IMR-90 (cell line): ENCODE results near the gene PCDHB1. TPM values are rescaled to one million over a fixed set of nuclear protein-coding genes. Genes with fewer than 3 reads are reported as not detected.

Experiments used
- ATAC-seq: fragments of 200-7000 bp; cut with Tn5 transposase; 2 replicates; pipeline ENCODE4 v1.9.1; 2020; ENCODE audit warnings: low read depth, mild to moderate bottlenecking, moderate library complexity
- BruUV-seq: library from RNA; stranded (reverse); fragments of 400-500 nt; replicated peaks from 2 replicates; lab custom pipeline; 2021; lab: Mats Ljungman, UMichigan
- CTCF ChIA-PET: fragments of 300-600 bp; formaldehyde crosslinking; extraction: SDS; loops from one replicate; lab custom pipeline; 2021; ENCODE audit warnings: antibody characterized with exemption; lab: Yijun Ruan, JAX
- POLR2A ChIA-PET: fragments of 300-600 bp; sonication (Branson Sonifier 250); formaldehyde crosslinking; loops from one replicate; lab custom pipeline; 2022; ENCODE audit warnings: antibody characterized with exemption; ENCODE audit not compliant: unreplicated experiment; lab: Charles Lee
- DNase-seq: peaks from one replicate; pipeline ENCODE4 v3.0.0; 2013
- H2AFZ ChIP-seq: replicated peaks from 2 replicates; pipeline ENCODE3; 2013; ENCODE audit warnings: low read length, mild to moderate bottlenecking; ENCODE audit not compliant: poor library complexity
- H2AK5ac ChIP-seq: 2 replicates; pipeline ENCODE4 v1.6.1; 2013; ENCODE audit warnings: low read depth, low read length, inconsistent platforms
- H2AK9ac ChIP-seq: replicated peaks from 2 replicates; pipeline ENCODE3; 2013; ENCODE audit warnings: mild to moderate bottlenecking, low read depth, low read length, moderate library complexity; ENCODE audit not compliant: poor library complexity
- H2BK120ac ChIP-seq: 2 replicates; pipeline ENCODE4 v1.6.1; 2013; ENCODE audit warnings: low read depth, low read length, inconsistent platforms
- H2BK15ac ChIP-seq: 3 replicates; pipeline ENCODE4 v1.6.1; 2013; ENCODE audit warnings: low read depth, low read length, inconsistent platforms
- H2BK20ac ChIP-seq: 2 replicates; pipeline ENCODE4 v1.6.1; 2013; ENCODE audit warnings: low read depth, mild to moderate bottlenecking, inconsistent platforms, low read length, moderate library complexity
- H2BK5ac ChIP-seq: 2 replicates; pipeline ENCODE4 v1.6.1; 2013; ENCODE audit warnings: mild to moderate bottlenecking, low read depth, low read length, inconsistent platforms; ENCODE audit not compliant: poor library complexity, severe bottlenecking
- H3K14ac ChIP-seq: replicated peaks from 2 replicates; pipeline ENCODE4 v1.6.1; 2013; ENCODE audit warnings: low read depth, low read length, inconsistent platforms
- H3K18ac ChIP-seq: 2 replicates; pipeline ENCODE4 v1.6.1; 2013; ENCODE audit warnings: low read depth, low read length, control low read depth
- H3K23ac ChIP-seq: 2 replicates; pipeline ENCODE4 v1.6.1; 2013; ENCODE audit warnings: low read depth, low read length, inconsistent platforms
- H3K27ac ChIP-seq: 2 replicates; pipeline ENCODE4 v1.5.1; 2013; ENCODE audit warnings: mild to moderate bottlenecking, control low read depth, low read length; ENCODE audit not compliant: insufficient read depth
- H3K27me3 ChIP-seq: 2 replicates; pipeline ENCODE4 v1.6.1; 2013; ENCODE audit warnings: low read length; ENCODE audit not compliant: control insufficient read depth, insufficient read depth
- H3K36me3 ChIP-seq: 2 replicates; pipeline ENCODE4 v1.6.1; 2013; ENCODE audit warnings: low read length, mixed read lengths; ENCODE audit not compliant: control insufficient read depth, insufficient read depth
- H3K4ac ChIP-seq: 2 replicates; pipeline ENCODE4 v1.6.1; 2013; ENCODE audit warnings: low read depth, low read length, inconsistent platforms
- H3K4me1 ChIP-seq: 2 replicates; pipeline ENCODE4 v1.6.1; 2013; ENCODE audit warnings: low read length, mixed read lengths; ENCODE audit not compliant: control insufficient read depth, insufficient read depth
- H3K4me2 ChIP-seq: 2 replicates; pipeline ENCODE4 v1.6.1; 2013; ENCODE audit warnings: low read depth, mild to moderate bottlenecking, control low read depth, low read length, moderate library complexity
- H3K4me3 ChIP-seq: 2 replicates; pipeline ENCODE4 v1.5.1; 2013; ENCODE audit warnings: low read depth, mild to moderate bottlenecking, control low read depth, low read length, moderate library complexity; ENCODE audit not compliant: insufficient read depth
- H3K56ac ChIP-seq: 2 replicates; pipeline ENCODE4 v1.6.1; 2013; ENCODE audit warnings: low read length, inconsistent platforms; ENCODE audit not compliant: insufficient read depth; ENCODE audit errors: extremely low read depth
- H3K79me1 ChIP-seq, 2 experiments: 2 replicates each; pipeline ENCODE4 v1.6.1; 2013; ENCODE audit warnings: low read length in 2 of 2, inconsistent platforms in 1 of 2, low read depth in 1 of 2
- H3K9ac ChIP-seq: 2 replicates; pipeline ENCODE4 v1.6.1; 2013; ENCODE audit warnings: low read depth, low read length, control low read depth
- H3K9me1 ChIP-seq: 2 replicates; pipeline ENCODE4 v1.6.1; 2013; ENCODE audit warnings: low read length, inconsistent platforms; ENCODE audit not compliant: insufficient read depth
- H3K9me3 ChIP-seq: 2 replicates; pipeline ENCODE4 v1.6.1; 2013; ENCODE audit warnings: low read length; ENCODE audit not compliant: control insufficient read depth, insufficient read depth
- H4K20me1 ChIP-seq: 2 replicates; pipeline ENCODE4 v1.6.1; 2013; ENCODE audit warnings: low read length, inconsistent platforms; ENCODE audit not compliant: insufficient read depth
- H4K5ac ChIP-seq: 2 replicates; pipeline ENCODE4 v1.6.1; 2013; ENCODE audit warnings: mild to moderate bottlenecking, low read depth, low read length, control low read depth
- H4K8ac ChIP-seq, 2 experiments: 2 replicates each; pipeline ENCODE4 v1.6.1; 2013; ENCODE audit warnings: low read depth in 2 of 2, low read length in 2 of 2, control low read depth in 1 of 2, inconsistent platforms in 1 of 2
- H4K91ac ChIP-seq: 2 replicates; pipeline ENCODE4 v1.6.1; 2013; ENCODE audit warnings: low read depth, low read length, inconsistent platforms; ENCODE audit not compliant: insufficient read depth
- CEBPB ChIP-seq: IDR thresholded peaks from 2 replicates; pipeline ENCODE4 v1.6.1; 2012; ENCODE audit warnings: low read depth, low read length, improper control_type of control experiment
- MAFK ChIP-seq: IDR thresholded peaks from 2 replicates; pipeline ENCODE4 v1.6.1; 2012; ENCODE audit warnings: low read depth, low read length, improper control_type of control experiment
- dilution Hi-C: fragments of 300-500 bp; cut with HindIII; formaldehyde crosslinking; loops from one replicate; pipeline ENCODE4 v1.14.3; 2018; ENCODE audit warnings: low sequenced_read_pairs; ENCODE audit not compliant: unreplicated experiment
- in situ Hi-C: fragments of 300-500 bp; cut with MboI; formaldehyde crosslinking; loops from 3 replicates; pipeline ENCODE4 v1.14.3; 2019; ENCODE audit warnings: low sequenced_read_pairs, inconsistent platforms, mixed read lengths
- intact Hi-C: fragments of 100-400 bp; cut with micrococcal nuclease; formaldehyde crosslinking; loops from 2 replicates; pipeline ENCODE4 v1.10.0; 2022
- polyA plus RNA-seq, 3 experiments: library from polyadenylated mRNA; depleted of rRNA; stranded (reverse); fragments of >200 nt; gene quantifications; 2 replicates each; pipeline ENCODE4 v1.2.3, GENCODE V29; 2012; ENCODE audit warnings: low replicate concordance in 1 of 3
- total RNA-seq: library from RNA; depleted of rRNA; stranded (reverse); fragments of >200 nt; gene quantifications from 2 replicates; pipeline ENCODE4 v1.2.3, GENCODE V29; 2012

PCDHB1 gene
- total and polyA plus RNA-seq, 2 of the 4 experiments (the other 2 are of a cell fraction): not detected

DNA sequence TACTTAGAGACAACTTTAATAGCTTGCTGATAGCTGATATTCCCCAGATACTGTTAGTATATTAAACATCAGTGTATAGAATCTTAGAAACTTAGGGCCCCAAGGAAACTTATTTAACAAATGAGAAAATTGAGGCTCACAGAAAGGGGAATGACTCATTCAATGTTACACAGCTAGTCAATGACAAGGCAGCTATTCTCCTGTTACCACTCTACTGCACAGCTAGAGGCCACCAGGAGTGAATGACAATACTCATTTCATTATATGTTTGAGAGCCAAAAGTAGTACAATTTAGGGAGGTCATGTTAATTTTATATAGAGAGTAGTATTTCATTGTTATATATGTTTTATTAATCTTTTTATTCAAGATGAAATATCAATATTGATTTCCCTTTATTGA lies 33.2 kb upstream of the PCDHB1 start:
- Histone ChIP-seq H2BK15ac (no peak overlapping the region), H3K36me3 (no peaks in the 10 kb centered on the region), H2BK20ac (no peak overlapping the region), H3K4me2 (no peak overlapping the region), H4K5ac (no peak overlapping the region), H3K9ac (no peak overlapping the region), H3K27ac (no peak overlapping the region), H4K20me1 (no peaks in the 10 kb centered on the region), H2BK120ac (no peak overlapping the region), H3K23ac (no peak overlapping the region), H3K14ac (no peak overlapping the region), H2AFZ (no peak overlapping the region), H4K91ac (no peak overlapping the region), H2AK5ac (no peak overlapping the region), H2BK5ac (no peak overlapping the region), H3K4ac (no peak overlapping the region), H4K8ac (no peak overlapping the region), H3K9me1 (no peaks in the 10 kb centered on the region), H3K4me1 (no peaks in the 10 kb centered on the region), H3K18ac (no peak overlapping the region), H3K27me3 (no peaks in the 10 kb centered on the region), H3K79me1 (no peaks in the 10 kb centered on the region), H2AK9ac (no peak overlapping the region), H3K4me3 (no peak overlapping the region), H3K9me3 (peaks cover 9% of the 10 kb centered on the region), H3K56ac (no peak overlapping the region)
- in situ Hi-C loops: no loop called here
- TF ChIP-seq MAFK (no peak), CEBPB (no peak)
- POLR2A ChIA-PET: no interaction called here
- DNase-seq: no peak
- no TSS peak for BruUV-seq
- CTCF ChIA-PET: no interaction called here
- intact Hi-C loops: no loop called here
- dilution Hi-C loops: no loop called here
- ATAC-seq: no peak
